HepG2 (cell line): Measurements from ENCODE around the gene NUP153. TPM values are rescaled to one million over a fixed set of nuclear protein-coding genes. Genes with fewer than 3 reads are reported as not detected.

ENCODE experiments used
- AGO1 ChIP-seq: fragments of 200-400 bp; formaldehyde crosslinking; IDR thresholded peaks from 2 replicates; pipeline ENCODE4 v1.6.1; 2017; ENCODE audit warnings: mild to moderate bottlenecking, low read depth, low read length, moderate library complexity; ENCODE audit not compliant: poor library complexity, severe bottlenecking
- DMTF1 ChIP-seq: sonication (generic); formaldehyde crosslinking; IDR thresholded peaks from 2 replicates; pipeline ENCODE4 v1.4.0; 2020; ENCODE audit warnings: mild to moderate bottlenecking, missing genetic modification reagents
- E2F1 ChIP-seq: sonication (generic); formaldehyde crosslinking; IDR thresholded peaks from 2 replicates; pipeline ENCODE4 v1.5.0; 2020; ENCODE audit warnings: missing genetic modification reagents
- KAT7 ChIP-seq: IDR thresholded peaks from 2 replicates; pipeline ENCODE4 v1.6.1; 2018; ENCODE audit warnings: borderline replicate concordance, missing compliant biosample characterization
- PRMT3 ChIP-seq: sonication (generic); formaldehyde crosslinking; IDR thresholded peaks from 2 replicates; pipeline ENCODE4 v1.8.1; 2022; ENCODE audit warnings: low read depth, mild to moderate bottlenecking, moderate library complexity, missing genetic modification reagents, borderline replicate concordance
- REPIN1 ChIP-seq: sonication (generic); formaldehyde crosslinking; IDR thresholded peaks from 2 replicates; pipeline ENCODE4 v1.8.0; 2022; ENCODE audit warnings: missing genetic modification reagents, low read depth, mild to moderate bottlenecking, borderline replicate concordance
- SP2 ChIP-seq: sonication (generic); formaldehyde crosslinking; IDR thresholded peaks from 2 replicates; pipeline ENCODE4 v1.5.1; 2020; ENCODE audit warnings: mild to moderate bottlenecking, missing genetic modification reagents
- ZFP36L1 ChIP-seq: sonication (generic); formaldehyde crosslinking; IDR thresholded peaks from 2 replicates; pipeline ENCODE4 v1.8.0; 2022; ENCODE audit warnings: mild to moderate bottlenecking, missing genetic modification reagents, moderate library complexity
- ZNF251 ChIP-seq: sonication (generic); formaldehyde crosslinking; IDR thresholded peaks from 2 replicates; pipeline ENCODE4 v1.9.0; 2021; ENCODE audit warnings: mild to moderate bottlenecking, missing genetic modification reagents
- ZNF749 ChIP-seq: sonication (generic); formaldehyde crosslinking; IDR thresholded peaks from 2 replicates; pipeline ENCODE4 v1.8.0; 2022; ENCODE audit warnings: mild to moderate bottlenecking, missing genetic modification reagents, moderate library complexity, borderline replicate concordance
- polyA plus RNA-seq, 8 experiments: library from polyadenylated mRNA; depleted of rRNA in 3 of 8; stranded (reverse) in 7 of 8; unstranded in 1 of 8; fragments of >200 nt; fragmentation: Illumina TruSeq in 4 of 8; extraction: Trizol in 4 of 8; gene quantifications; 2 replicates each; pipeline versions ENCODE4 v1.2.1 to v1.2.3, GENCODE V29; 2011 to 2016; ENCODE audit warnings: low read depth in 4 of 8, missing spikeins in 1 of 8, mixed read lengths in 1 of 8; ENCODE audit not compliant: insufficient read depth in 1 of 8
- total RNA-seq, 5 experiments: library from RNA; depleted of rRNA; stranded (reverse); fragments of >200 nt; fragmentation: Illumina TruSeq; extraction: Trizol; gene quantifications; 2 replicates each; pipeline ENCODE4 v1.2.3, GENCODE V29; 2016; ENCODE audit warnings: low read depth in 1 of 5
- TF ChIP-seq, protein P1 (sequence below): sonication (generic); formaldehyde crosslinking; IDR thresholded peaks from 2 replicates; pipeline ENCODE4 v1.8.0; 2022; ENCODE audit warnings: missing genetic modification reagents, mild to moderate bottlenecking, inconsistent platforms, borderline replicate concordance
- TF ChIP-seq, protein P2 (sequence below): sonication (generic); formaldehyde crosslinking; conservative IDR thresholded peaks from 2 replicates; pipeline ENCODE4 v1.4.0; 2020; ENCODE audit warnings: mild to moderate bottlenecking, missing genetic modification reagents, moderate library complexity
- TF ChIP-seq, protein P3 (sequence below): sonication (generic); formaldehyde crosslinking; IDR thresholded peaks from 2 replicates; pipeline ENCODE4 v1.4.0; 2020; ENCODE audit warnings: mild to moderate bottlenecking, low read depth, missing genetic modification reagents
- TF ChIP-seq, protein P4 (sequence below): sonication (generic); formaldehyde crosslinking; IDR thresholded peaks from 2 replicates; pipeline ENCODE4 v1.4.0; 2020; ENCODE audit warnings: low read depth, missing genetic modification reagents

The NUP153 gene
- total and polyA plus RNA-seq, 2 of the 13 experiments (the other 11 are each of a cell fraction or from before 2014, with no cell fraction given) = 29.8 to 55.2 TPM

DNA sequence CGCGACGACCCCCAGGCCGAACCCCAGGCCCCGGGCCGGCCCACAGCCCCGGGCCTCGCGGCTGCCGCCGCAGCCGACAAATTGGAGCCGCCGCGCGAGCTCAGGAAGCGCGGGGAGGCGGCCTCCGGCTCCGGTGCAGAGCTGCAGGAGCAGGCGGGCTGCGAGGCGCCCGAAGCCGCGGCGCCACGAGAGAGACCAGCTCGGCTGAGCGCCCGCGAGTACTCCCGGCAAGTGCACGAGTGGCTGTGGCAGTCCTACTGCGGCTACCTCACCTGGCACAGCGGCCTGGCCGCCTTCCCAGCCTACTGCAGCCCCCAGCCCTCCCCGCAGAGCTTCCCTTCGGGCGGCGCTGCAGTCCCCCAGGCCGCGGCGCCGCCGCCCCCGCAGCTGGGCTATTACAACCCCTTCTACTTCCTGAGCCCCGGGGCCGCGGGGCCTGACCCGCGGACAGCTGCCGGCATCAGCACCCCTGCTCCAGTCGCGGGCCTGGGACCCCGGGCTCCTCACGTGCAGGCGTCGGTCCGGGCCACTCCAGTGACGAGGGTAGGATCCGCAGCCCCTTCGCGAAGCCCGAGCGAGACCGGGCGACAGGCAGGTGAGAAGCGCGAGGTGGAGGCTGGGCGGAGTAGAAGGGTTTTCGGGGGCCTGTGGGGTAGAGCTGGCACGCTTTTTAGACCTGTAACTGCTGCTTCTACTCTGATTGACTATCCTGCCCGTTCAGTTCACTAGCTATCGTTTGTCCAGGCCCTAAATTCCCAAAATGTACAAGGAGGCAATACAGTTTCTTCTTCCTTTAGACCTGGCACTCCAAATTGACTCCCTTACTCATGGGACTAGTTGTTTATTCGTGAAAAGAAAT is 106.0 kb downstream of the NUP153 start (continued):
- TF ChIP-seq, protein P1, sequence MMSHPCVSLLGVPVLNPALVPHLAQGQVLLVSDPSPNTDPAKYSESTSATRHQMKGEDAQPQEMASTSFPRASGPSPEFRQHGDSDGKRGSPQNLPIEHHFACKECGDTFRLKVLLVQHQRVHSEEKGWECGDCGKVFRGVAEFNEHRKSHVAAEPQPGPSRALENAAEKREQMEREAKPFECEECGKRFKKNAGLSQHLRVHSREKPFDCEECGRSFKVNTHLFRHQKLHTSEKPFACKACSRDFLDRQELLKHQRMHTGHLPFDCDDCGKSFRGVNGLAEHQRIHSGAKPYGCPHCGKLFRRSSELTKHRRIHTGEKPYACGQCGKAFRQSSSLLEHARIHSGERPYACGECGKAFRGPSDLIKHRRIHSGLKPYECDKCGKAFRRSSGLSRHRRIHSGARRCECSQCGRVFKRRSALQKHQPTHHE (CRISPR knock-in tag) = no peak
- TF ChIP-seq ZNF251 (no peak), REPIN1 (CRISPR knock-in tag) (no peak), PRMT3 (CRISPR knock-in tag) (no peak), SP2 (CRISPR knock-in tag) (no peak), ZNF749 (CRISPR knock-in tag) (0 out of 2 replicates have a peak, but pooled peaks have one; percentile 31), KAT7 (peak; percentile 58), ZFP36L1 (no peak), AGO1 (no peak), DMTF1 (CRISPR knock-in tag) (no peak), E2F1 (CRISPR knock-in tag) (no peak)
- TF ChIP-seq, protein P2, sequence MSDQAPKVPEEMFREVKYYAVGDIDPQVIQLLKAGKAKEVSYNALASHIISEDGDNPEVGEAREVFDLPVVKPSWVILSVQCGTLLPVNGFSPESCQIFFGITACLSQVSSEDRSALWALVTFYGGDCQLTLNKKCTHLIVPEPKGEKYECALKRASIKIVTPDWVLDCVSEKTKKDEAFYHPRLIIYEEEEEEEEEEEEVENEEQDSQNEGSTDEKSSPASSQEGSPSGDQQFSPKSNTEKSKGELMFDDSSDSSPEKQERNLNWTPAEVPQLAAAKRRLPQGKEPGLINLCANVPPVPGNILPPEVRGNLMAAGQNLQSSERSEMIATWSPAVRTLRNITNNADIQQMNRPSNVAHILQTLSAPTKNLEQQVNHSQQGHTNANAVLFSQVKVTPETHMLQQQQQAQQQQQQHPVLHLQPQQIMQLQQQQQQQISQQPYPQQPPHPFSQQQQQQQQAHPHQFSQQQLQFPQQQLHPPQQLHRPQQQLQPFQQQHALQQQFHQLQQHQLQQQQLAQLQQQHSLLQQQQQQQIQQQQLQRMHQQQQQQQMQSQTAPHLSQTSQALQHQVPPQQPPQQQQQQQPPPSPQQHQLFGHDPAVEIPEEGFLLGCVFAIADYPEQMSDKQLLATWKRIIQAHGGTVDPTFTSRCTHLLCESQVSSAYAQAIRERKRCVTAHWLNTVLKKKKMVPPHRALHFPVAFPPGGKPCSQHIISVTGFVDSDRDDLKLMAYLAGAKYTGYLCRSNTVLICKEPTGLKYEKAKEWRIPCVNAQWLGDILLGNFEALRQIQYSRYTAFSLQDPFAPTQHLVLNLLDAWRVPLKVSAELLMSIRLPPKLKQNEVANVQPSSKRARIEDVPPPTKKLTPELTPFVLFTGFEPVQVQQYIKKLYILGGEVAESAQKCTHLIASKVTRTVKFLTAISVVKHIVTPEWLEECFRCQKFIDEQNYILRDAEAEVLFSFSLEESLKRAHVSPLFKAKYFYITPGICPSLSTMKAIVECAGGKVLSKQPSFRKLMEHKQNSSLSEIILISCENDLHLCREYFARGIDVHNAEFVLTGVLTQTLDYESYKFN (CRISPR knock-in tag) = no peak
- TF ChIP-seq, protein P3, sequence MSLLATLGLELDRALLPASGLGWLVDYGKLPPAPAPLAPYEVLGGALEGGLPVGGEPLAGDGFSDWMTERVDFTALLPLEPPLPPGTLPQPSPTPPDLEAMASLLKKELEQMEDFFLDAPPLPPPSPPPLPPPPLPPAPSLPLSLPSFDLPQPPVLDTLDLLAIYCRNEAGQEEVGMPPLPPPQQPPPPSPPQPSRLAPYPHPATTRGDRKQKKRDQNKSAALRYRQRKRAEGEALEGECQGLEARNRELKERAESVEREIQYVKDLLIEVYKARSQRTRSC = no peak
- TF ChIP-seq, protein P4, sequence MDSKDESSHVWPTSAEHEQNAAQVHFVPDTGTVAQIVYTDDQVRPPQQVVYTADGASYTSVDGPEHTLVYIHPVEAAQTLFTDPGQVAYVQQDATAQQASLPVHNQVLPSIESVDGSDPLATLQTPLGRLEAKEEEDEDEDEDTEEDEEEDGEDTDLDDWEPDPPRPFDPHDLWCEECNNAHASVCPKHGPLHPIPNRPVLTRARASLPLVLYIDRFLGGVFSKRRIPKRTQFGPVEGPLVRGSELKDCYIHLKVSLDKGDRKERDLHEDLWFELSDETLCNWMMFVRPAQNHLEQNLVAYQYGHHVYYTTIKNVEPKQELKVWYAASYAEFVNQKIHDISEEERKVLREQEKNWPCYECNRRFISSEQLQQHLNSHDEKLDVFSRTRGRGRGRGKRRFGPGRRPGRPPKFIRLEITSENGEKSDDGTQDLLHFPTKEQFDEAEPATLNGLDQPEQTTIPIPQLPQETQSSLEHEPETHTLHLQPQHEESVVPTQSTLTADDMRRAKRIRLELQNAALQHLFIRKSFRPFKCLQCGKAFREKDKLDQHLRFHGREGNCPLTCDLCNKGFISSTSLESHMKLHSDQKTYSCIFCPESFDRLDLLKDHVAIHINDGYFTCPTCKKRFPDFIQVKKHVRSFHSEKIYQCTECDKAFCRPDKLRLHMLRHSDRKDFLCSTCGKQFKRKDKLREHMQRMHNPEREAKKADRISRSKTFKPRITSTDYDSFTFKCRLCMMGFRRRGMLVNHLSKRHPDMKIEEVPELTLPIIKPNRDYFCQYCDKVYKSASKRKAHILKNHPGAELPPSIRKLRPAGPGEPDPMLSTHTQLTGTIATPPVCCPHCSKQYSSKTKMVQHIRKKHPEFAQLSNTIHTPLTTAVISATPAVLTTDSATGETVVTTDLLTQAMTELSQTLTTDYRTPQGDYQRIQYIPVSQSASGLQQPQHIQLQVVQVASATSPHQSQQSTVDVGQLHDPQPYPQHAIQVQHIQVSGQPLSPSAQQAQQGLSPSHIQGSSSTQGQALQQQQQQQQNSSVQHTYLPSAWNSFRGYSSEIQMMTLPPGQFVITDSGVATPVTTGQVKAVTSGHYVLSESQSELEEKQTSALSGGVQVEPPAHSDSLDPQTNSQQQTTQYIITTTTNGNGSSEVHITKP (CRISPR knock-in tag) = no peak
